ENCODE data around the gene COX5B.

The COX5B gene

GRCh38 chr2:97654791-97655190 lies 8.9 kb downstream of the COX5B start:
- no peak for TF ChIP-seq CTCF (IDR thresholded peaks at IDR 0.05; ENCODE audit: insufficient read depth, low read depth, low read length, missing control alignments)
- H3K4me3 ChIP-seq (ENCODE audit: low read length): no peak overlapping the region
- no peak for DNase-seq (ENCODE audit: low read depth)

- H3K4me3 ChIP-seq (ENCODE audit: low read length): no peak overlapping the region
- TF ChIP-seq CTCF (IDR thresholded peaks at IDR 0.05; ENCODE audit: insufficient read depth, low read depth, low read length, missing control alignments): no peak
- DNase-seq (ENCODE audit: low read depth): no peak
Observed at GRCh38 chr2:97656129-97656755, 10.4 kb downstream of the COX5B start.

GRCh38 chr2:97656905-97657587 lies 11.2 kb downstream of the COX5B start:
- no peak for TF ChIP-seq CTCF (IDR thresholded peaks at IDR 0.05; ENCODE audit: insufficient read depth, low read depth, low read length, missing control alignments)
- no peak overlapping the region for H3K4me3 ChIP-seq (ENCODE audit: low read length)
- no peak for DNase-seq (ENCODE audit: low read depth)

- no peak for TF ChIP-seq CTCF (IDR thresholded peaks at IDR 0.05; ENCODE audit: insufficient read depth, low read depth, low read length, missing control alignments)
- no peak for DNase-seq (ENCODE audit: low read depth)
- H3K4me3 ChIP-seq (ENCODE audit: low read length): no peak overlapping the region
Observed at GRCh38 chr2:97657986-97658690, 12.3 kb downstream of the COX5B start.

- no peak for TF ChIP-seq CTCF (IDR thresholded peaks at IDR 0.05; ENCODE audit: insufficient read depth, low read depth, low read length, missing control alignments)
- DNase-seq (ENCODE audit: low read depth): no peak
- no peak overlapping the region for H3K4me3 ChIP-seq (ENCODE audit: low read length)
Observed at GRCh38 chr2:97658691-97659157, 12.9 kb downstream of the COX5B start.

- no peak for TF ChIP-seq CTCF (IDR thresholded peaks at IDR 0.05; ENCODE audit: insufficient read depth, low read depth, low read length, missing control alignments)
- H3K4me3 ChIP-seq (ENCODE audit: low read length): no peak overlapping the region
- DNase-seq (ENCODE audit: low read depth): no peak
Observed at GRCh38 chr2:97659256-97660043, 13.6 kb downstream of the COX5B start.
